GM19193 (cell line): ENCODE measurements around the gene FBXO8.

Experiments
- POLR2A ChIP-seq: IDR thresholded peaks from 4 replicates; pipeline ENCODE4 v1.6.1; 2011; ENCODE audit not compliant: insufficient read depth, insufficient read length; ENCODE audit errors: extremely low read depth

The FBXO8 gene

DNA sequence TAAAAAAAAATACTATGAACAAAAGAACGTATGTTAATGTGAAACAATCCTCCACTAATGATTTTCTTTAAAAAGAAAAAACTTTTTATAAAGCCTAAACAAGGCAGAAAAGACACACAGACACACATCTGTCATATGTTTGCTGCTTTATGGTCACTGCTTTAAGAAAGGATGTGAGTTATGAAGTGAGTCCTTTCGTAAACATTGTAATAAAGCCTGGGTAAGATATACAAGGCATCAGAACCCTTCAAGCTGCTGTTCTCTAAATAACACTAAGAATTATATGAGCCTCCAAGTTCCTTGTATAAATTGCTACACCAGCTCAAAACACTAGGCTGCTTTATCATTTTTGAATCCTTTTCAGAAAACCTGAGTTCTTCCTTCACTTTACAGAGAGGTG lies 81.6 kb downstream of the FBXO8 start:
- no peak for TF ChIP-seq POLR2A

- no peak for TF ChIP-seq POLR2A
Measured at GRCh38 chr4:174199735-174200134, 83.7 kb downstream of the FBXO8 start.

- no peak for TF ChIP-seq POLR2A
Measured at GRCh38 chr4:174198828-174199227, 84.6 kb downstream of the FBXO8 start.

DNA sequence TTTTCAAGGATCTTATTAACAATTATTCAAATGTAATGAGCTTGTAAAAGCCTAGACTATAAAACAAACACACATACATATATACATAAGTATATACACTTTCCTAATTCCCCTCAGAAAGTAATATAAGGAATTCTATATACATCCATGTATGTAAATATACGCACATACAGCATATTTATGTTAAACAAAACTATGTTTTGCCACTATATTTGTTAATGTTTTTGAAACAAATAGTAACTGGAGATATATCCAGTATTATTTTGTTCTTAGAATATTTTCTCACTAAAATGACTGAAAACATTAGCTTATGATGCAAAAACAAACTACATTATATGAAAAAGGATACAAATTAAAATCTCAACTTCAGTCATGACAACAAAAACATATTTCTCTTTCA lies 85.1 kb downstream of the FBXO8 start:
- no peak for TF ChIP-seq POLR2A

DNA sequence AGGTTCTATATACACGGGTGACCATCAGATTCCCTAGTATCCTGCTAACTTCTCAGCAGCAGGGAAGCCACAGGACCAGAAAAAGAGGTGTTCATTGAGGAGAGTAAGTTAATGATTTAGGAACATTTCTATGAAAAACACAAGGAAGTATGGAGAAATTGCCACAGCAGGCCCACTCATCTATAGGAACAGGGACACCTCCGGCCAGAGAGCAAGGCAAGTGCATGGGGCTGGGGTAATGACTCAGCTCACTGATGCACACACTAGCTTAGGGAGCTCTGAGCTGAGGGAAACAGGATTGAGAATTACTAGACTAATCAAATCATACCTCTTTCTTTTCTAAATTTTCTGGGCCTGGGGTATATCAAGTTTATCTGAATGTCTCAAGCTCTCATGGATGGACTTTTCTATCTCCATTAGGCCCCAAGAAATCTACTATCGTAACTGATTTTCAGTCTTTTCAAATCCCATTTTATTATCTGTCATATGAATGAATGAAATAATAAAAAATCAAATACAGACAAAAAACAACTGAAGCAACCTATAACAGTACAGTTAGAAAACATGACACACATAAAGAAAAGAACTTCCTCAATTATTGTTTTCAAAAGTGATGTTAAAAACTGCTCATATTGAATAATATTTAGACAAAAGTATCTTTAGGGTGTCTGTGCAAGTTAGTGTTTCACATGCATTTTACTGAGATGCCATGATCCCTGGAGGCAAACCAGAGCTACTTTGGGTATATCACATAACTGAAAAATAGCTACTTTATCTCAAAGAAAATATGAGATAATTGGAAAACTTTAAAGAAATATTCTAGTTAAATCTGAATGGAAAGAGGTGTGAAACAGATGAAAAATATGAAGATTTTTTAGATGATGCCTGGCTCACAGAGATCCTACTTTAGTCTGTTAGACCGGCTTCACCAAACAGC lies 89.8 kb downstream of the FBXO8 start:
- no peak for TF ChIP-seq POLR2A

DNA sequence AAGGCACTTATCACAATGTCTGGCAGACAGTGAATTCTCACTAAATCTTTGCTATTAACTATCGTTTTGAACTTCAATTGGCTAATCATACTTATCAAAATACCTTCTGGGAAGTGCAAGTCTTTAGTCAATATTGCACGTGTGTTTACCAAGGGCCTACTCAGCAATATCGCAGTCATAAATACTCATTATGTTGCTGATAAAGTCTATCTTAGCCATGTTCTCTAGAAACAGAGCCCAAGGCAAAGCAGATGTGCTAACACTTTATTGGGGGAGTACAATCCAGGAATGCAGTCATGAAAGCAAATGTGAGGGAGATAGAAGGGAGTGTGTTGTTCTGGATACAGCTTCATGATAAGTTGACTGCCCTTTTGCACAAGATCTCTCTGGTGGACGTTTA lies 90.5 kb downstream of the FBXO8 start:
- TF ChIP-seq POLR2A = no peak

DNA sequence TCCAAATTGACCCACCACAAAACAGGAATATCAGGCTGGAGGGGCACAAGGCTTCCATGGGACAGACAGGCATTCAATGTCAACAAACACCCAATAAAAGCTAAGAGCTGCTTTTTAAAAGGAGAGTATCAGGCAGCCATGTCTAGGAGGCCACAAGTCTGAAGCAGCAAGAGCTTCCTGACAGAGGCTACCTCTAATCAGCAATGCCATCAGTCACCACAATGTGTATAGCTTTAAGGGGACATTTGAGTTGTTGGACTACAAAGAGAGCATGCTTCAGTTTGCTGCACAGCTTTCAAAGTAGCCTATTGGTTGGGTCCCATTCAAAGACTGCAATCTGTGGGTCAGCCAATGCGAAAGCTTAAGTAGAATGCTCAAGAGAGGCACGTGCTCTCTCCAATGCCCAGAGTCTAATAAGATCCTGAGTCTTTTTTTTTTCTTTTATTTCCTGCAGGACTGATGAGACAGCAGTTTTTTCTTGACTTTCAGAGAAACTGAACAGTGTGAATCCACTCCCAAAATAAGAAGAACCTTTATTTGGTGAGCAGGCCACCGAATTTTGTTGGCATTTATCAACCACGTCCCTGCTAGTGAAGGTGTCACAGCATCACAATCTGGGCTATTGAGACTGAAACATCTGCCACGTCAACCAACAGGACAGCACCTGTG lies 92.5 kb downstream of the FBXO8 start:
- no peak for TF ChIP-seq POLR2A

DNA sequence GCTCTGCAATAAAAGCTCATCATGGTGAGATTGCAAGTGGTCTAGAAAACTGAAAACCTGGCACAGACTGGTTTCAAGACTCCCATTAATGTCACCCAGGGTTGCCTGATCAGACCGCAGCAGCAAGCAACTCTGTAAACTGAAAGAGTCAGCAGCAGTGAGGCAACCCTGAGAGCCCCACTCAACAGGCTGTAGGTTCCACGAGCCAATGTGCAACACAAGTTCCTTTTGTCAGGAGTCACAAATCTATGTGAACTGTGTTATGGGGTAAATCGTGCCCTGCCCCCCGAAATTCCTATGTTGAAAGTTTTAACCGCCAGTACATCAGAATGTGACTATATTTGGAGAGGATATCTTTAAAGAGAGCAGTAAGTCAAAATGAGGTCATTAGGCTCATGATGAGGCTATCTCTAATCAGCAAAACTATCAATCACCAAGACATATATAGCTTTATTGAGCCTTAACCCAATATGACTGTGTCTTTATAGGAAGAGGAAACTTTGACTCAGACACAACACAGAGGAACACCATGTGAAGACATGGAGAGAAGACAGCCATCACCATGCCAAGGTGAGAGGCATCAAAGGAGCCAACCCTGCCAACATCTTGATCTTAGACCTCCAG lies 94.0 kb downstream of the FBXO8 start:
- no peak for TF ChIP-seq POLR2A
